ENCODE data around the gene AGAP3.

DNA sequence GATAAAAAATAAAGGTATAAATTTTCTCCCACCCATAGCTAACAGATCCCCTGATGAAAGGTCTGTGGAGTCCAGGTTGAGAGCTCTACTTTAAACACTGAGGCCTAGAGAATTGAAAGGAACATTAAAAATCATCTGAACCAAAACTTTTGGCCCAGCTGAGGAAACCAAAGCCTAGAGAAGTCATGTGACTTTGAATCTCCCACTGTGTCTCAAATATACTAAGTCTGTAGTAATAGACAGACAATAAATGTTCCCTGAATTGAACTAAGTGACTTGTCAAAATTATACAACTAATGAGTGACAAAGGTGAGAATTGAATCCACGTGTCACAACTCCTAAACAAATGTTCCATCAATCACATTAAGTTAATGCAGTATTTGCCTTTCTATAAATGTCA is 75.5 kb downstream of the AGAP3 start:
- TF ChIP-seq, protein P1, sequence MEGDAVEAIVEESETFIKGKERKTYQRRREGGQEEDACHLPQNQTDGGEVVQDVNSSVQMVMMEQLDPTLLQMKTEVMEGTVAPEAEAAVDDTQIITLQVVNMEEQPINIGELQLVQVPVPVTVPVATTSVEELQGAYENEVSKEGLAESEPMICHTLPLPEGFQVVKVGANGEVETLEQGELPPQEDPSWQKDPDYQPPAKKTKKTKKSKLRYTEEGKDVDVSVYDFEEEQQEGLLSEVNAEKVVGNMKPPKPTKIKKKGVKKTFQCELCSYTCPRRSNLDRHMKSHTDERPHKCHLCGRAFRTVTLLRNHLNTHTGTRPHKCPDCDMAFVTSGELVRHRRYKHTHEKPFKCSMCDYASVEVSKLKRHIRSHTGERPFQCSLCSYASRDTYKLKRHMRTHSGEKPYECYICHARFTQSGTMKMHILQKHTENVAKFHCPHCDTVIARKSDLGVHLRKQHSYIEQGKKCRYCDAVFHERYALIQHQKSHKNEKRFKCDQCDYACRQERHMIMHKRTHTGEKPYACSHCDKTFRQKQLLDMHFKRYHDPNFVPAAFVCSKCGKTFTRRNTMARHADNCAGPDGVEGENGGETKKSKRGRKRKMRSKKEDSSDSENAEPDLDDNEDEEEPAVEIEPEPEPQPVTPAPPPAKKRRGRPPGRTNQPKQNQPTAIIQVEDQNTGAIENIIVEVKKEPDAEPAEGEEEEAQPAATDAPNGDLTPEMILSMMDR (conservative IDR thresholded peaks at IDR 0.05), result no peak
- no peak for TF ChIP-seq ZFX (IDR thresholded peaks at IDR 0.05)

Measured in C4-2B (cell line).